Neural cell (in vitro differentiated cells): Measurements from ENCODE around the gene HES6. TPM values are rescaled to one million over a fixed set of nuclear protein-coding genes. Genes with fewer than 3 reads are reported as not detected.

Experiments
- H2AFZ ChIP-seq: fragments of 200-600, 300-800 bp; sonication (generic), shearing (Covaris generic); 2 replicates; pipeline ENCODE4 v1.6.0; 2014; ENCODE audit warnings: low read depth, mild to moderate bottlenecking, antibody characterized with exemption, low read length, moderate library complexity
- H3F3A ChIP-seq: fragments of 200-600 bp; shearing (Covaris generic); 2 replicates; pipeline ENCODE4 v1.6.1; 2016; ENCODE audit warnings: mild to moderate bottlenecking, moderate library complexity, mixed read lengths, antibody characterized with exemption, low read length; ENCODE audit not compliant: insufficient read depth, poor library complexity, severe bottlenecking
- H3K27ac ChIP-seq: fragments of 200-600, 300-800 bp; sonication (generic), shearing (Covaris generic); 2 replicates; pipeline ENCODE4 v1.5.1; 2014; ENCODE audit warnings: mild to moderate bottlenecking, low read length, moderate library complexity
- H3K27me3 ChIP-seq: fragments of 300-800, 200-600 bp; sonication (generic), shearing (Covaris generic); 2 replicates; pipeline ENCODE4 v1.6.0; 2014; ENCODE audit warnings: mild to moderate bottlenecking, low read depth, low read length, moderate library complexity; ENCODE audit not compliant: insufficient read depth
- H3K36me3 ChIP-seq: fragments of 300-800, 200-600 bp; sonication (generic), shearing (Covaris generic); 2 replicates; pipeline ENCODE4 v1.5.1; 2014; ENCODE audit warnings: mild to moderate bottlenecking, antibody characterized with exemption, low read length, moderate library complexity; ENCODE audit not compliant: insufficient read depth
- H3K4me2 ChIP-seq: fragments of 300-800, 200-600 bp; sonication (generic), shearing (Covaris generic); 2 replicates; pipeline ENCODE4 v1.6.0; 2014; ENCODE audit warnings: mild to moderate bottlenecking, low read length
- H3K4me3 ChIP-seq: fragments of 300-800, 200-600 bp; sonication (generic), shearing (Covaris generic); 2 replicates; pipeline ENCODE4 v1.5.1; 2014; ENCODE audit warnings: mild to moderate bottlenecking, low read length, moderate library complexity
- H3K79me2 ChIP-seq: fragments of 200-600 bp; shearing (Covaris generic); replicated peaks from 2 replicates; pipeline ENCODE4 v1.6.0; 2014; ENCODE audit warnings: mild to moderate bottlenecking, low read length, moderate library complexity; ENCODE audit not compliant: insufficient read depth
- H3K9ac ChIP-seq: fragments of 300-800, 200-600 bp; sonication (generic), shearing (Covaris generic); 2 replicates; pipeline ENCODE4 v1.6.1; 2016; ENCODE audit warnings: mild to moderate bottlenecking, low read length, mixed read lengths
- H3K9me2 ChIP-seq: fragments of 200-600 bp; shearing (Covaris generic); 2 replicates; pipeline ENCODE4 v1.6.1; 2016; ENCODE audit warnings: mild to moderate bottlenecking, low read length, mixed read lengths; ENCODE audit not compliant: insufficient read depth
- H3K9me3 ChIP-seq: fragments of 200-600, 300-800 bp; sonication (generic), shearing (Covaris generic); 2 replicates; pipeline ENCODE4 v1.6.1; 2016; ENCODE audit warnings: mild to moderate bottlenecking, mixed run types, low read length, moderate library complexity, mixed read lengths
- H4K20me1 ChIP-seq: fragments of 200-600 bp; shearing (Covaris generic); 2 replicates; pipeline ENCODE4 v1.6.1; 2016; ENCODE audit warnings: mild to moderate bottlenecking, mixed run types; ENCODE audit not compliant: insufficient read depth
- EP300 ChIP-seq: fragments of 450-650 bp; conservative IDR thresholded peaks from 2 replicates; pipeline ENCODE4 v1.6.1; 2014; ENCODE audit warnings: antibody characterized with exemption, mild to moderate bottlenecking, moderate library complexity; ENCODE audit not compliant: poor library complexity, severe bottlenecking
- EZH2 ChIP-seq: fragments of 200-600, 300-800 bp; shearing (Covaris generic), sonication (generic); IDR thresholded peaks from 2 replicates; pipeline ENCODE4 v1.6.1; 2014; ENCODE audit warnings: antibody characterized with exemption, low read length, borderline replicate concordance, mild to moderate bottlenecking; ENCODE audit not compliant: insufficient read depth, poor library complexity, severe bottlenecking
- MXI1 ChIP-seq: fragments of 450-650 bp; conservative IDR thresholded peaks from 2 replicates; pipeline ENCODE4 v1.6.1; 2014; ENCODE audit warnings: antibody characterized with exemption, mild to moderate bottlenecking; ENCODE audit not compliant: poor library complexity, severe bottlenecking
- POLR2AphosphoS5 ChIP-seq: IDR thresholded peaks from 2 replicates; pipeline ENCODE4 v1.6.1; 2012
- RAD21 ChIP-seq: fragments of 450-650 bp; conservative IDR thresholded peaks from 2 replicates; pipeline ENCODE4 v1.6.1; 2014; ENCODE audit warnings: antibody characterized with exemption, mild to moderate bottlenecking, moderate library complexity
- SMC3 ChIP-seq: fragments of 450-650 bp; conservative IDR thresholded peaks from 2 replicates; pipeline ENCODE4 v1.6.1; 2014; ENCODE audit warnings: antibody characterized with exemption, mild to moderate bottlenecking, moderate library complexity; ENCODE audit not compliant: poor library complexity
- TAF1 ChIP-seq: IDR thresholded peaks from 2 replicates; pipeline ENCODE4 v1.6.1; 2012; ENCODE audit warnings: low read depth
- polyA plus RNA-seq: library from polyadenylated mRNA; depleted of rRNA; stranded (reverse); fragments of >200 nt; gene quantifications from 2 replicates; pipeline ENCODE4 v1.2.3, GENCODE V29; 2014
- TF ChIP-seq, protein P1 (sequence below): fragments of 450-650 bp; IDR thresholded peaks from 2 replicates; pipeline ENCODE4 v1.5.1; 2014; ENCODE audit warnings: antibody characterized with exemption, mild to moderate bottlenecking, moderate library complexity; ENCODE audit not compliant: poor library complexity, severe bottlenecking
- TF ChIP-seq, protein P2 (sequence below): IDR thresholded peaks from 2 replicates; pipeline ENCODE4 v1.6.1; 2012; ENCODE audit warnings: borderline replicate concordance

Gene HES6
- polyA plus RNA-seq, 1 donor from 2014 or later = 236 TPM

GRCh38 chr2:238256111-238256510 lies 16.3 kb upstream of the HES6 start:
- Histone ChIP-seq H3K9me2 (no peaks in the 10 kb centered on the region), H3K36me3 (no peaks in the 10 kb centered on the region), H3K27ac (no peak overlapping the region), H2AFZ (no peak overlapping the region), H3F3A (no peaks in the 10 kb centered on the region), H3K27me3 (no peaks in the 10 kb centered on the region), H3K79me2 (no peaks in the 10 kb centered on the region), H4K20me1 (no peaks in the 10 kb centered on the region), H3K4me2 (no peak overlapping the region), H3K9ac (no peak overlapping the region), H3K9me3 (no peaks in the 10 kb centered on the region), H3K4me3 (no peak overlapping the region)
- TF ChIP-seq SMC3 (no peak), RAD21 (no peak), EP300 (no peak), TAF1 (no peak), POLR2AphosphoS5 (no peak), MXI1 (no peak), EZH2 (no peak)
- TF ChIP-seq, protein P1, sequence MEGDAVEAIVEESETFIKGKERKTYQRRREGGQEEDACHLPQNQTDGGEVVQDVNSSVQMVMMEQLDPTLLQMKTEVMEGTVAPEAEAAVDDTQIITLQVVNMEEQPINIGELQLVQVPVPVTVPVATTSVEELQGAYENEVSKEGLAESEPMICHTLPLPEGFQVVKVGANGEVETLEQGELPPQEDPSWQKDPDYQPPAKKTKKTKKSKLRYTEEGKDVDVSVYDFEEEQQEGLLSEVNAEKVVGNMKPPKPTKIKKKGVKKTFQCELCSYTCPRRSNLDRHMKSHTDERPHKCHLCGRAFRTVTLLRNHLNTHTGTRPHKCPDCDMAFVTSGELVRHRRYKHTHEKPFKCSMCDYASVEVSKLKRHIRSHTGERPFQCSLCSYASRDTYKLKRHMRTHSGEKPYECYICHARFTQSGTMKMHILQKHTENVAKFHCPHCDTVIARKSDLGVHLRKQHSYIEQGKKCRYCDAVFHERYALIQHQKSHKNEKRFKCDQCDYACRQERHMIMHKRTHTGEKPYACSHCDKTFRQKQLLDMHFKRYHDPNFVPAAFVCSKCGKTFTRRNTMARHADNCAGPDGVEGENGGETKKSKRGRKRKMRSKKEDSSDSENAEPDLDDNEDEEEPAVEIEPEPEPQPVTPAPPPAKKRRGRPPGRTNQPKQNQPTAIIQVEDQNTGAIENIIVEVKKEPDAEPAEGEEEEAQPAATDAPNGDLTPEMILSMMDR = no peak
- TF ChIP-seq, protein P2, sequence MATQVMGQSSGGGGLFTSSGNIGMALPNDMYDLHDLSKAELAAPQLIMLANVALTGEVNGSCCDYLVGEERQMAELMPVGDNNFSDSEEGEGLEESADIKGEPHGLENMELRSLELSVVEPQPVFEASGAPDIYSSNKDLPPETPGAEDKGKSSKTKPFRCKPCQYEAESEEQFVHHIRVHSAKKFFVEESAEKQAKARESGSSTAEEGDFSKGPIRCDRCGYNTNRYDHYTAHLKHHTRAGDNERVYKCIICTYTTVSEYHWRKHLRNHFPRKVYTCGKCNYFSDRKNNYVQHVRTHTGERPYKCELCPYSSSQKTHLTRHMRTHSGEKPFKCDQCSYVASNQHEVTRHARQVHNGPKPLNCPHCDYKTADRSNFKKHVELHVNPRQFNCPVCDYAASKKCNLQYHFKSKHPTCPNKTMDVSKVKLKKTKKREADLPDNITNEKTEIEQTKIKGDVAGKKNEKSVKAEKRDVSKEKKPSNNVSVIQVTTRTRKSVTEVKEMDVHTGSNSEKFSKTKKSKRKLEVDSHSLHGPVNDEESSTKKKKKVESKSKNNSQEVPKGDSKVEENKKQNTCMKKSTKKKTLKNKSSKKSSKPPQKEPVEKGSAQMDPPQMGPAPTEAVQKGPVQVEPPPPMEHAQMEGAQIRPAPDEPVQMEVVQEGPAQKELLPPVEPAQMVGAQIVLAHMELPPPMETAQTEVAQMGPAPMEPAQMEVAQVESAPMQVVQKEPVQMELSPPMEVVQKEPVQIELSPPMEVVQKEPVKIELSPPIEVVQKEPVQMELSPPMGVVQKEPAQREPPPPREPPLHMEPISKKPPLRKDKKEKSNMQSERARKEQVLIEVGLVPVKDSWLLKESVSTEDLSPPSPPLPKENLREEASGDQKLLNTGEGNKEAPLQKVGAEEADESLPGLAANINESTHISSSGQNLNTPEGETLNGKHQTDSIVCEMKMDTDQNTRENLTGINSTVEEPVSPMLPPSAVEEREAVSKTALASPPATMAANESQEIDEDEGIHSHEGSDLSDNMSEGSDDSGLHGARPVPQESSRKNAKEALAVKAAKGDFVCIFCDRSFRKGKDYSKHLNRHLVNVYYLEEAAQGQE = no peak

- no peaks in the 10 kb centered on the region for H3F3A ChIP-seq
- TF ChIP-seq MXI1 = no peak
- no peak overlapping the region for H2AFZ ChIP-seq
- no peaks in the 10 kb centered on the region for H3K9me3 ChIP-seq
- no peak overlapping the region for H3K9ac ChIP-seq
- H3K4me3 ChIP-seq = no peak overlapping the region
- no peaks in the 10 kb centered on the region for H3K9me2 ChIP-seq
- H3K79me2 ChIP-seq = no peaks in the 10 kb centered on the region
- H4K20me1 ChIP-seq = no peaks in the 10 kb centered on the region
- H3K27me3 ChIP-seq = no peaks in the 10 kb centered on the region
- no peak overlapping the region for H3K4me2 ChIP-seq
- H3K27ac ChIP-seq = no peak overlapping the region
- no peaks in the 10 kb centered on the region for H3K36me3 ChIP-seq
Measured at GRCh38 chr2:238255636-238256035, 15.8 kb upstream of the HES6 start.

GRCh38 chr2:238255151-238255551 lies 15.3 kb upstream of the HES6 start:
- TF ChIP-seq, protein P1 = no peak
- TF ChIP-seq EZH2 = no peak
- TF ChIP-seq EP300 = no peak
- TF ChIP-seq SMC3 = no peak
- no peak for TF ChIP-seq POLR2AphosphoS5
- TF ChIP-seq RAD21 = no peak
- no peak for TF ChIP-seq MXI1
- TF ChIP-seq, protein P2 = no peak
- no peak for TF ChIP-seq TAF1
- H3K27me3 ChIP-seq = no peaks in the 10 kb centered on the region
- no peaks in the 10 kb centered on the region for H3K9me2 ChIP-seq
- no peaks in the 10 kb centered on the region for H3K36me3 ChIP-seq
- H3K9me3 ChIP-seq = no peaks in the 10 kb centered on the region
- H3F3A ChIP-seq = no peaks in the 10 kb centered on the region
- H3K4me2 ChIP-seq = no peak overlapping the region
- H2AFZ ChIP-seq = no peak overlapping the region
- H4K20me1 ChIP-seq = no peaks in the 10 kb centered on the region
- H3K79me2 ChIP-seq = no peaks in the 10 kb centered on the region
- H3K4me3 ChIP-seq = no peak overlapping the region
- no peak overlapping the region for H3K9ac ChIP-seq
- H3K27ac ChIP-seq = no peak overlapping the region
